Lower leg skin (tissue), 3 donors: ENCODE results near the gene CCDC32.

ENCODE experiments used
- POLR2A ChIP-seq, 2 donors: fragments of 450-650 bp; IDR thresholded peaks; one replicate each; pipeline ENCODE4 v1.6.1; 2016 to 2017; ENCODE audit warnings: antibody characterized with exemption in 2 of 2, mild to moderate bottlenecking in 1 of 2, moderate library complexity in 1 of 2
- TF ChIP-seq, protein P1 (sequence below), 3 donors: fragments of 450-650 bp; IDR thresholded peaks; one replicate each; pipeline ENCODE4 v1.5.1; 2016; ENCODE audit warnings: antibody characterized with exemption in 3 of 3, mild to moderate bottlenecking in 3 of 3, moderate library complexity in 2 of 3

GRCh38 chr15:40563426-40563825 lies 1.4 kb downstream of the CCDC32 start:
- no peak for TF ChIP-seq POLR2A (IDR thresholded peaks at IDR 0.05)
- TF ChIP-seq, protein P1, sequence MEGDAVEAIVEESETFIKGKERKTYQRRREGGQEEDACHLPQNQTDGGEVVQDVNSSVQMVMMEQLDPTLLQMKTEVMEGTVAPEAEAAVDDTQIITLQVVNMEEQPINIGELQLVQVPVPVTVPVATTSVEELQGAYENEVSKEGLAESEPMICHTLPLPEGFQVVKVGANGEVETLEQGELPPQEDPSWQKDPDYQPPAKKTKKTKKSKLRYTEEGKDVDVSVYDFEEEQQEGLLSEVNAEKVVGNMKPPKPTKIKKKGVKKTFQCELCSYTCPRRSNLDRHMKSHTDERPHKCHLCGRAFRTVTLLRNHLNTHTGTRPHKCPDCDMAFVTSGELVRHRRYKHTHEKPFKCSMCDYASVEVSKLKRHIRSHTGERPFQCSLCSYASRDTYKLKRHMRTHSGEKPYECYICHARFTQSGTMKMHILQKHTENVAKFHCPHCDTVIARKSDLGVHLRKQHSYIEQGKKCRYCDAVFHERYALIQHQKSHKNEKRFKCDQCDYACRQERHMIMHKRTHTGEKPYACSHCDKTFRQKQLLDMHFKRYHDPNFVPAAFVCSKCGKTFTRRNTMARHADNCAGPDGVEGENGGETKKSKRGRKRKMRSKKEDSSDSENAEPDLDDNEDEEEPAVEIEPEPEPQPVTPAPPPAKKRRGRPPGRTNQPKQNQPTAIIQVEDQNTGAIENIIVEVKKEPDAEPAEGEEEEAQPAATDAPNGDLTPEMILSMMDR (IDR thresholded peaks at IDR 0.05): no peak
